HG03175 (cell line): Measurements from ENCODE around the gene SMO.
"Not testable (repeated sequence)": the region's sequence is repeated elsewhere in the genome, so short reads cannot be mapped to it uniquely, and the experiment has no call there.

Experiments used
- ATAC-seq: cut with Tn5 transposase; IDR thresholded peaks from one replicate; pipeline ENCODE4 v1.9.1; 2021; ENCODE audit warnings: mild to moderate bottlenecking, moderate library complexity; ENCODE audit not compliant: unreplicated experiment

Gene SMO

GRCh38 chr7:129208667-129209066 lies 20.2 kb downstream of the SMO start:
- ATAC-seq: no peak

- ATAC-seq: no peak
Measured at GRCh38 chr7:129209067-129209926, 20.9 kb downstream of the SMO start.

GRCh38 chr7:129210256-129210988 lies 22.0 kb downstream of the SMO start:
- ATAC-seq: peak; percentile 74

- ATAC-seq: no peak
Measured at GRCh38 chr7:129210989-129211312, 22.5 kb downstream of the SMO start.

- ATAC-seq: no peak
Measured at GRCh38 chr7:129212126-129212525, 23.7 kb downstream of the SMO start.

GRCh38 chr7:129212596-129212995 lies 24.2 kb downstream of the SMO start:
- no peak for ATAC-seq

GRCh38 chr7:129213828-129214227 lies 25.4 kb downstream of the SMO start:
- no peak for ATAC-seq

- ATAC-seq: not testable (repeated sequence)
Measured at GRCh38 chr7:129215691-129216090, 27.3 kb downstream of the SMO start.

GRCh38 chr7:129216101-129216715 lies 27.8 kb downstream of the SMO start:
- ATAC-seq: not testable (repeated sequence)

GRCh38 chr7:129216821-129217416 lies 28.5 kb downstream of the SMO start:
- ATAC-seq: not testable (repeated sequence)

GRCh38 chr7:129218514-129219062 lies 30.2 kb downstream of the SMO start:
- peak; percentile 65 for ATAC-seq

GRCh38 chr7:129219166-129219565 lies 30.7 kb downstream of the SMO start:
- ATAC-seq: not testable (repeated sequence)

- ATAC-seq: no peak
Measured at GRCh38 chr7:129222064-129222463, 33.6 kb downstream of the SMO start.

- ATAC-seq: peak; percentile 87
Measured at GRCh38 chr7:129224251-129225205, 36.1 kb downstream of the SMO start, which contains the start of gene AHCYL2. TSS of gene AHCYL2 (plus strand) at chr7:129225030.

- peak; percentile 38 for ATAC-seq
Measured at GRCh38 chr7:129225206-129225930, 36.9 kb downstream of the SMO start.

GRCh38 chr7:129225931-129226572 lies 37.6 kb downstream of the SMO start:
- no peak for ATAC-seq

GRCh38 chr7:129227646-129228578 lies 39.5 kb downstream of the SMO start:
- no peak for ATAC-seq

GRCh38 chr7:129228633-129229032 lies 40.2 kb downstream of the SMO start:
- ATAC-seq: no peak
